NCI-H446 (cell line): ENCODE measurements around the gene EIF3A.

Experiments used
- DNase-seq, 2 experiments: peaks; one replicate each; lab custom pipeline; 2025; lab: John Stamatoyannopoulos, UW

The EIF3A gene

GRCh38 chr10:119006451-119007210, 74.0 kb downstream of the EIF3A start:
- peak in 1 of 2 experiments; percentile 43 for DNase-seq

GRCh38 chr10:119005362-119006043, 75.1 kb downstream of the EIF3A start:
- no peak for DNase-seq

- no peak for DNase-seq
Measured at GRCh38 chr10:119003572-119004289, 76.9 kb downstream of the EIF3A start.

GRCh38 chr10:119001717-119002500, 78.7 kb downstream of the EIF3A start:
- no peak for DNase-seq

- DNase-seq: no peak
Measured at GRCh38 chr10:118998183-118998582, 82.4 kb downstream of the EIF3A start.

GRCh38 chr10:118997379-118997778, 83.2 kb downstream of the EIF3A start:
- DNase-seq: no peak

GRCh38 chr10:118995739-118996138, 84.9 kb downstream of the EIF3A start:
- no peak for DNase-seq

- DNase-seq: no peak
Measured at GRCh38 chr10:118994321-118994720, 86.3 kb downstream of the EIF3A start.

- no peak for DNase-seq
Measured at GRCh38 chr10:118993214-118993613, 87.4 kb downstream of the EIF3A start.

GRCh38 chr10:118992496-118992895, 88.1 kb downstream of the EIF3A start:
- DNase-seq: no peak

GRCh38 chr10:118990326-118990725, 90.3 kb downstream of the EIF3A start:
- DNase-seq: no peak

GRCh38 chr10:118986815-118987790, 93.5 kb downstream of the EIF3A start:
- DNase-seq: no peak

GRCh38 chr10:118985576-118985975, 95.0 kb downstream of the EIF3A start:
- no peak for DNase-seq
